Mucosa of stomach (tissue), 1 donor: ENCODE measurements around the gene METAP1D.

Source experiments
- H3K27me3 ChIP-seq: one replicate; pipeline ENCODE4 v1.7.0; 2013; ENCODE audit warnings: mild to moderate bottlenecking, low read length; ENCODE audit not compliant: control insufficient read depth, insufficient read depth
- H3K36me3 ChIP-seq: one replicate; pipeline ENCODE4 v1.7.0; 2013; ENCODE audit warnings: low read length; ENCODE audit not compliant: control insufficient read depth, insufficient read depth
- H3K4me1 ChIP-seq: one replicate; pipeline ENCODE4 v1.7.0; 2013; ENCODE audit warnings: mild to moderate bottlenecking, low read length; ENCODE audit not compliant: control insufficient read depth, insufficient read depth
- H3K4me3 ChIP-seq: one replicate; pipeline ENCODE4 v1.7.0; 2013; ENCODE audit warnings: low read length
- H3K9ac ChIP-seq: one replicate; pipeline ENCODE4 v1.7.0; 2013; ENCODE audit warnings: mild to moderate bottlenecking, low read length, moderate library complexity
- H3K9me3 ChIP-seq: one replicate; pipeline ENCODE4 v1.7.0; 2013; ENCODE audit warnings: mild to moderate bottlenecking, low read length, moderate library complexity; ENCODE audit not compliant: control insufficient read depth
- donor health status: Pancreatic carcinoma.

METAP1D gene

GRCh38 chr2:172100080-172100934, 100.6 kb downstream of the METAP1D start:
- Histone ChIP-seq H3K9me3 (no peaks in the 10 kb centered on the region), H3K4me1 (peaks cover 66% of the 10 kb centered on the region), H3K9ac (no peak overlapping the region), H3K4me3 (no peak overlapping the region), H3K36me3 (no peaks in the 10 kb centered on the region), H3K27me3 (peaks cover 100% of the 10 kb centered on the region)

GRCh38 chr2:172100935-172101820, 101.4 kb downstream of the METAP1D start:
- no peaks in the 10 kb centered on the region for H3K9me3 ChIP-seq
- no peaks in the 10 kb centered on the region for H3K36me3 ChIP-seq
- H3K27me3 ChIP-seq = peaks cover 100% of the 10 kb centered on the region
- H3K9ac ChIP-seq = no peak overlapping the region
- peaks cover 57% of the 10 kb centered on the region for H3K4me1 ChIP-seq
- H3K4me3 ChIP-seq = no peak overlapping the region

GRCh38 chr2:172101821-172102390, 102.2 kb downstream of the METAP1D start:
- Histone ChIP-seq H3K9ac (no peak overlapping the region), H3K4me3 (no peak overlapping the region), H3K36me3 (no peaks in the 10 kb centered on the region), H3K9me3 (no peaks in the 10 kb centered on the region), H3K4me1 (peaks cover 57% of the 10 kb centered on the region), H3K27me3 (peaks cover 100% of the 10 kb centered on the region)

GRCh38 chr2:172102391-172103359, 102.9 kb downstream of the METAP1D start, which contains the start of gene DLX2:
TSS of gene DLX2 (minus strand) at chr2:172102900. CDS start at chr2:172102538, 362 bp downstream.
- H3K4me3 ChIP-seq = peak within 1 kb of the TSS; percentile 29
- H3K9ac ChIP-seq = no peak within 1 kb of the TSS
- H3K9me3 ChIP-seq = no peaks in the 10 kb centered on the region
- H3K27me3 ChIP-seq = peaks cover 99% of the 10 kb centered on the region
- H3K4me1 ChIP-seq = peaks cover 49% of the 10 kb centered on the region
- H3K36me3 ChIP-seq = no peaks in the 10 kb centered on the region

GRCh38 chr2:172103471-172104272, 103.9 kb downstream of the METAP1D start:
- Histone ChIP-seq H3K9me3 (no peaks in the 10 kb centered on the region), H3K27me3 (peaks cover 99% of the 10 kb centered on the region), H3K4me1 (peaks cover 48% of the 10 kb centered on the region), H3K9ac (no peak overlapping the region), H3K36me3 (no peaks in the 10 kb centered on the region), H3K4me3 (no peak overlapping the region)

- H3K27me3 ChIP-seq = peaks cover 90% of the 10 kb centered on the region
- H3K4me3 ChIP-seq = no peak overlapping the region
- H3K36me3 ChIP-seq = no peaks in the 10 kb centered on the region
- no peaks in the 10 kb centered on the region for H3K9me3 ChIP-seq
- peaks cover 34% of the 10 kb centered on the region for H3K4me1 ChIP-seq
- no peak overlapping the region for H3K9ac ChIP-seq
These were observed 105.8 kb downstream of the METAP1D start for GRCh38 chr2:172105471-172106107.

GRCh38 chr2:172106108-172106961, 106.6 kb downstream of the METAP1D start:
- Histone ChIP-seq H3K4me3 (peak overlapping the region; percentile 25), H3K27me3 (peaks cover 86% of the 10 kb centered on the region), H3K9me3 (no peaks in the 10 kb centered on the region), H3K9ac (peak overlapping the region; percentile 17), H3K4me1 (peaks cover 27% of the 10 kb centered on the region), H3K36me3 (no peaks in the 10 kb centered on the region)

GRCh38 chr2:172107690-172108586, 108.2 kb downstream of the METAP1D start:
- Histone ChIP-seq H3K9me3 (no peaks in the 10 kb centered on the region), H3K27me3 (peaks cover 71% of the 10 kb centered on the region), H3K4me1 (peaks cover 11% of the 10 kb centered on the region), H3K36me3 (no peaks in the 10 kb centered on the region), H3K4me3 (no peak overlapping the region), H3K9ac (no peak overlapping the region)

- Histone ChIP-seq H3K9me3 (no peaks in the 10 kb centered on the region), H3K27me3 (peaks cover 67% of the 10 kb centered on the region)
These were observed 108.8 kb downstream of the METAP1D start for GRCh38 chr2:172108587-172108930.

More at GRCh38 chr2:172108587-172108930, 108.8 kb downstream of the METAP1D start:
- no peaks in the 10 kb centered on the region for H3K36me3 ChIP-seq
- H3K4me3 ChIP-seq = no peak overlapping the region
- no peak overlapping the region for H3K9ac ChIP-seq
- peaks cover 7% of the 10 kb centered on the region for H3K4me1 ChIP-seq
